Left renal cortex interstitium (tissue), 4 donors: ENCODE data around the gene COQ6. TPM values are rescaled to one million over a fixed set of nuclear protein-coding genes. Genes with fewer than 3 reads are reported as not detected.
A peak's percentile ranks its signal among the peaks of the same experiment; 100 is the strongest.
"Not testable (repeated sequence)": the region's sequence is repeated elsewhere in the genome, so short reads cannot be mapped to it uniquely, and the experiment has no call there.

Source experiments
- DNase-seq, 4 donors: peaks; one replicate each; pipeline ENCODE4 v3.0.0-alpha.2; 2013; ENCODE audit warnings: low read depth in 4 of 4, low spot score in 2 of 4, missing footprints in 1 of 4
- polyA plus RNA-seq, 4 donors: library from polyadenylated mRNA; unstranded; fragments of 120-200 nt; gene quantifications; one replicate each; pipeline ENCODE4 v1.2.1, GENCODE V29; 2013; ENCODE audit not compliant: insufficient read length in 4 of 4

The COQ6 gene
- polyA plus RNA-seq = 10 to 100 TPM; 27.8 to 37.3 (median 32.8) TPM

- peak; percentile 87 to 97 (median 94) for DNase-seq
These were observed at the start of gene COQ6, which contains the start of gene FAM161B for GRCh38 chr14:73949752-73950734. COQ6 (plus strand) TSS chr14:73950302; CDS start chr14:73950333, 31 bp downstream. FAM161B (minus strand) TSS chr14:73950094; CDS start chr14:73950026, 68 bp downstream.

- no peak for DNase-seq
These were observed 47.1 kb upstream of the COQ6 start for GRCh38 chr14:73903028-73903427.

- DNase-seq = no peak
These were observed 40.4 kb upstream of the COQ6 start for GRCh38 chr14:73909681-73910080.

GRCh38 chr14:73913256-73913655 is 36.8 kb upstream of the COQ6 start:
- no peak for DNase-seq

GRCh38 chr14:73916324-73916723 is 33.8 kb upstream of the COQ6 start:
- DNase-seq = no peak

- not testable (repeated sequence) for DNase-seq
These were observed 30.6 kb upstream of the COQ6 start for GRCh38 chr14:73919457-73919856.

- no peak for DNase-seq
These were observed 25.8 kb upstream of the COQ6 start for GRCh38 chr14:73924337-73924736.

- DNase-seq = no peak
These were observed 14.4 kb upstream of the COQ6 start for GRCh38 chr14:73935666-73936065.

GRCh38 chr14:73936548-73936947 is 13.6 kb upstream of the COQ6 start:
- DNase-seq = no peak

GRCh38 chr14:73937012-73937411 is 13.1 kb upstream of the COQ6 start:
- DNase-seq = no peak

GRCh38 chr14:73942180-73942579 is 7.9 kb upstream of the COQ6 start:
- no peak for DNase-seq

GRCh38 chr14:73943083-73943482 is 7.0 kb upstream of the COQ6 start:
- no peak for DNase-seq

- no peak for DNase-seq
These were observed 5.5 kb upstream of the COQ6 start for GRCh38 chr14:73944432-73945158.

- no peak for DNase-seq
These were observed 4.9 kb upstream of the COQ6 start for GRCh38 chr14:73945159-73945670.

- DNase-seq = no peak
These were observed 3.6 kb downstream of the COQ6 start for GRCh38 chr14:73953731-73954130.

- no peak for DNase-seq
These were observed 5.6 kb downstream of the COQ6 start for GRCh38 chr14:73955674-73956073.

- no peak for DNase-seq
These were observed 8.5 kb downstream of the COQ6 start for GRCh38 chr14:73958591-73958990.

- no peak for DNase-seq
These were observed 11.1 kb downstream of the COQ6 start for GRCh38 chr14:73961192-73961591.

- DNase-seq = no peak
These were observed 15.1 kb downstream of the COQ6 start for GRCh38 chr14:73965216-73965615.

- no peak for DNase-seq
These were observed 18.8 kb downstream of the COQ6 start for GRCh38 chr14:73968885-73969284.

- DNase-seq = no peak
These were observed 23.4 kb downstream of the COQ6 start for GRCh38 chr14:73973497-73973896.
